Measurements from ENCODE around the gene DNAJA4.
A peak's percentile ranks its signal among the peaks of the same experiment; 100 is the strongest.

DNAJA4 gene

DNA sequence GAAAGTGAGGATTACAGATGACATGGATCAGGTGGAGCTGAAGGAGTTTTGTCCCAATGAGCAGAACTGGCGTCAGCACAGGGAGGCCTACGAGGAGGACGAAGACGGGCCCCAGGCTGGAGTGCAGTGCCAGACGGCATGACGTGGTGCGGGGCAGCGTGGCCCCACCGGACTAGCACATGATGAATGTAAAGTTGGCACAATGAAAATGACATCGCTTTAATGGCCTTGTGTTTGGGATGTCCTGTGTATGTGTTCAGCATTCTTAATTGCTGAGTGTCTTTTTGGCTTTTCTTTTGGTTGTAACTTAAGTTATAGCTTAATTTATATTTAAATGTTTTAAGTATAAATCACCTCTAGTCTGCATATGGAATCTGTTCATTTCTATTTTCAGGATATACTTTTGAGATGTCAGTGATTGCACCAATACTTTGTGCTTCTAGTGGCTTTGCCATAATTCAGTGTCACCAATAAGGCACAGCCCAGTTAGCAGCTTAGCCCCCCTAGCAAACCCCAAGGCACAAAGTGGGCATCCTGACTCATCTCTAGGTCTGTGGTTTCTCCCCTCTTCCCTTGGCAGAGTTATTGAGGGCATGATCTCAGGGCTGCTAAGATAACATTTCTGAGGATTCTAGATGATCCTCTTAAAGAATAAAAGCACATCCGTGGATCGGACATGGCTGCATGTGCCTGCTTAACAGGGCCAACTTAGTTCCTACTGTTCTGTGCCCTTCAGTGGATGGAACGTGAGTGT, 16.1 kb downstream of the DNAJA4 start:
- DNase-seq (ENCODE audit: low spot score) = no peak

DNA sequence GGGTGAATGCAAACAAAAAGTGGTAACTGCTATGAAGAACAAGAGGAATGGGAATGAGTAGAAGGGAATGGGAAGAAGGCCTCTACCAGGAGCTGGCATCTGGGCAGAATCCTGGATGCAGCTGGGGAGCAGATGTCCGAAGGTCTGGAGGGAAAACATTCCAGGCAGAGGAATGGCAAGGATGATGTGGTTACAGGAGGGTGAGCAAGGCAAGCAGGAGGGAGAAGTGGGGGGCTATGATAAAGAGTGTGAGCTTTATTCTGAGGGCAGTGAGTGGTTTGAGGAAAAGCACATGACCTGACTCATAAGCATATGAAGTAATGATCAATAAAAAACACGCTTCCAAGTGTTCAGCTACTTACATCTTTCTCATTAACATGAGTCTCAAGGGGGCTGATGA, 18.0 kb downstream of the DNAJA4 start:
- DNase-seq (ENCODE audit: low spot score) = no peak

DNA sequence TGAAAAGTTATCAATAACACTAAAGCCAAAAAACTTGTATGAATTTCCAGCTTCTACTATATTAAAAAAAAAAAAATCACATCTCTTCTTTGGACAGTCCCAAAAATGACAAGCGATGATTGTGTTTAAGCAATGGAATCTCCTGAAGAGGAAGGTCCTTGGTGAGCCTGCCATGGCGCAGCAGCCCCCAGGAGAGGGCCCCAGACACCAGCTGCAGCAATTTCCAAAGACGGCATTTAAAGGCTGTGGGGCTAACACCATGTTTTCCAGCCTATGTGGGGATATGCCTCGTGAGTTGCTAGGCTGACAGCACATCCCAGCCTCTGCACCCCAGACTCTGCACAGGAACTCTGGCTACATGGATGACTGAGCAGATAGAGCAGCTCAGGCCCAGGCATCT, 20.4 kb downstream of the DNAJA4 start:
- no peak for DNase-seq (ENCODE audit: low spot score)

DNA sequence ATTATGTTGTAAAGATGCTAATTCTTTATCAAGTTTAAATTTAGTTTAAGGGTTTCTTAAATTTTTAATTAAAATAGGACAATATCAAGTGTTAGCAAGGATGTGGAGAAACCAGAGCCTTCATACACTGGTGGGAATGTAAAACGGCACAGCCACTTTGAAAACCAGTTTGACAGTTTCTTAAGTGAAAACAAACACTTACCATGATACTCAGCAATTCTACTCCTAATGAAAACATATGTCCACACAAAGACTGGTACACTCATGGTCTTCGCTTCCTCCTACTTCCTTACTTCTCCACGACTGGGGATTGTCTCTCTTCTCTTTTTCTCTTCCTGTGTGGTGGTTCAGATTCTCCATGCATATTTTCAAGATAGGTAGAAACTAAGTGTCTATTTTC, 25.9 kb downstream of the DNAJA4 start:
- no peak for DNase-seq (ENCODE audit: low spot score)

DNA sequence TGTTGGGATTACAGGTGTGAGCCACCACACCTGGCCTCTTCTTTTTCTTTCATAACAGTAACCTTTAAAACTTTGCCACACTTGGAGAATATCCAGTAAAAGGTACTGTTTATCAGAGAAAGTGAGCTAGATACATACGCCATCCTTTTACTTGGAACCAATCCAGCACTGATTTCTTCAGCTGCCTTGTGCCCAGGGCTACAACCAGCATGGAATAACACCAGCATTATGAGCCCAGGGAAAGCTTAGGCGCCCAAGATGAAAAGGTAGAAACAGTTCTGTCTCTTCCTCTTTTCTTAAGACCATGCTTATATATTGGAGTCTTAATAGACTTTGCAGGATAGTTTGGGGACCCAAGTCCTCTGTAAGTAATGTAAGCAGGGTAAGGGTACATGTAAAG, 26.7 kb downstream of the DNAJA4 start:
- DNase-seq (ENCODE audit: low spot score) = no peak

DNA sequence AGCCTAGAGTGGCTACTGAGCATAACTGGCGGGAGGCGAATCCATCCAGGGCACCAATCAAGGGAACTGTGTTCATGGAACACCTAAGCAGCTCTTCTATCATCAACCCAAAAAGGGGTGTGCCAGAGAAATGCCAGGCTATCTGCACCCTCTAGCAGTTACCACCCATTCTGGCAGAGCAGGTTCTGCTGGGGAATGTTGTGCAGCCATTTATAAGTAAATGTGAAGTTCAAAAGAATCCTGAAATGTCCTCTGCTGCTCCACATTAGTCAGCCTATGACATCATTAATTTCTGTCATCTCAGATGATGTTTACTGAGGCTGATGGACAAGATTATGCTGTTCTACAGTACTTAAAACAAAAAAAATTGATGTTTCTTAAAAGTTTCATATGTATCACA, 27.3 kb downstream of the DNAJA4 start:
- no peak for DNase-seq (ENCODE audit: low spot score)

DNA sequence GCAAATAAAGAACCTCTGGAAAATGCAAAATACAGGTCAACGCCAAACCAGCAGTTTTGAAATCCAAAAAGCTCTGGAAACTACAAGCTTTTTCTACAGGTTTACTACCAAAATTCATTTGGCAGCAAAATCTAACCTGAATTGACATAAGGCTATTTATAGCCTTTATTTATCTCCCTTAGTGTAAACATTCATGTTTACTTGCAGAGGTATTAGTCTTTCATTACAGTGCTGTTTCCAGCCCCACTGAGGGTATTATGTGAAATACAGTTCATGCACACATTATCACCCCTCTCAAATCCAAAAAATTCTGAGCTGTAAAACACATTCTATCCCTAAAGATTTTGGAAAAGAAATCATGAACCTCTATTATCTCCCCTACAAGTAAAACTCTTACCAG, 27.9 kb downstream of the DNAJA4 start:
- DNase-seq (ENCODE audit: low spot score) = no peak

DNA sequence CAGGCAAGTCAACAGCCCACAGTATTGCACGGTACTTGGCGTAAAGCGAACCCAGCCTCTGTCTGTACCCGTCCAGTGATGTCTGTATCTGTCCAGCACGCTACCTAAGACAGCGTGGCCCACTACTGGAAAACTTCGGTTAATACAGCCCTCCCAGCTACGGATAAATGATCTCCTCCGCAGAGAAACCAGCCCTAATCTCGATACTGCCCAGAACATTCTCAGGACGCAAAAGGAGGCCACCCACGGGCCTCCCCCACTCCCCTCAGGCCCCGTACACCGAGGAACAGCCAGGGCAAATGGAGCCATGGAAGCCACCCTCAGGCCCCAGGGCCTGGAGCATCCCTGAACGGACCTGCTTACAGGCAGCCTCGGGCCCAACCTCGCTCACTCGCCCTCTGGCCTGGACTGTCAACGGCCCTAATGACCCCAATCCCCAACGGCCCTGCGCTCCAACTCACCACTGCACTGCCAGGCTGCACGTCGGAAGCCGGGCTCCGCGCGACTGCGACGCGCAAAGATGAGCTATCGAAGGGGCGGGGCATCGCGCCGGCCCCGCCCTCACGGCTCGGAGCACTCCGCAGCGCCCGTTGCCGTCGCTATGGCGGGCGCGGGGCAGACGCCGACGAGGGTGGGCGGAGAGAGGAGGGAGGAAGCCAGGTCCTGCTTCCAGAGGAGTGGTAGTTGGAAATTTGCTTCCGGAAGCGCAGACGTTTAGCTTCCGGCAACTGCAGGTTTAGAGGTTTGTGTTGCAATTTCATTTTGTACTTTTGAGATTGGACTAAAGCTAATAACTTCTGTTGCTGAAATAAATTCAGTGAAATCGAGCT, 35.0 kb downstream of the DNAJA4 start, which contains the start of gene SKIC8:
Gene SKIC8, minus strand, starts transcription at position 509 of the 830 bp plus-strand sequence. CDS start 3,923 bp downstream, outside the sequence.
- peak; percentile 95 for DNase-seq (ENCODE audit: low spot score)

DNA sequence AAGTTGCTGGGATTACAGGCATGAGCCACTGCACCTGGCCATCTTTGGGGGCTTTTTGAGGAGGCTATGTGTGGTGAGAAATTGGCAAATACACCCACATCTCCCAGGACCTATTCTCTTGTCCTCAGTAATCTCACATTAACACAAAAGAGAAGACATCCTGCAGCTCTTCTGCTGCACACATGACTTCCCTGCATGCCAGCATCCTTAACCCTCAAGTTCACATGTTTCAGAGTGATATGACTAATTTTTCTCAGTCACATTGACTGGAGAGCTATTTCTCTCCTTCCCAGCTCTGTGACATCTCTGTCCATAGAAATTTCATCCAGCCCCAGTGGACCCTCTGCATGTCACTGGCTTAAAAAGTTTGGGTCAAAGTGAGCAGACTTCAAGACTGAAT, 37.0 kb downstream of the DNAJA4 start:
- DNase-seq (ENCODE audit: low spot score) = no peak

DNA sequence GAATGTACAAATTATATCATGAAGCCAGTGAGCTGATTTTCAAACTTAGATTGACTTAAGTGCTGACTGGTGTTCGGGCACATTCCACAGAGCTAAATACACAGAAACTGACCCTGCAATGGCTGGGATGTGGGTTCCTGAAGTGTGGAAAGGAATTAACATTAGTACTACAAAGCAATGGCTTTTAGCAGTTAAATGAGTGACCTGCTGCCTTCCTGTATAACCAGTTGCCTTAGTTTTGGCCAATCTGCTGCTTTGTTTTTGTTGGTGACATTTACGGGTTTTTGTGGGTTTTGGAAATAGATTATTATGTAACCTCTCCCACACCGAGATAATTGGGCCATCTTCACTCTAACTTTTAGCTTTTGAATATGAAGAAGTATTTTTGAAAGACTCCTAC, 37.5 kb downstream of the DNAJA4 start:
- no peak for DNase-seq (ENCODE audit: low spot score)

DNA sequence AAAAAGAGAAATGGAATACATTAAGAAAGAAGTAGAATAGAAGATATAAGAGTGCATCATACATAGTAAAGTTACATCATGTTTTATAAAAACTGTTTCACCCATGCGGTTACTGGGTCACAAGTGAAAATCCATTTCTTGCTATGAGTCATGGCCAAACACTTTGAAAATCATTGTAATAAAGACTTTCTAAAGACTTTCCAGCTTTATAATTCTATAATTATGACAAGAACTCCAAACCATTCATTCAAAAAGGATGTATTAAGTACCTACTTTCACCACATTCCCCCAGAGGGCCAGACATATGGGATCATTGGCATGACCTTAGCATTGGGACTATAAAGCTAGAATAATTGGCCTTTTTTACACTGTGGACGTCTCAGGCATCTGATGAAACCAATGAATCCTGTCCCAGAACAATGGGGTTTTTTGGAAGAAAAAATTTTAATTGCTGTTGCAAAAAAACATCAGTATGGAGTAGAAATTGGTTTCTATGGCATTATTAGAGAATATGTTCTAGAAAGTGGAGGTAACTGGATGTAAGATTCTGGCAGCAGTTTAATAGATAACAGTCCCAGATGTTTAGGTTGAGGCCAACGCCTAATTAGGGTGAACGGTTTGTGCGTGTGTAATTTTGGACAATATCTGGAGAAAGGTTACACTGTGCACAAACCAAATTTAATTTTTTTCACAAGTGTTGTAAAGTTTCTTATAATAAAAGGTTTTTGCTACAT, 38.4 kb downstream of the DNAJA4 start:
- DNase-seq (ENCODE audit: low spot score) = no peak

DNA sequence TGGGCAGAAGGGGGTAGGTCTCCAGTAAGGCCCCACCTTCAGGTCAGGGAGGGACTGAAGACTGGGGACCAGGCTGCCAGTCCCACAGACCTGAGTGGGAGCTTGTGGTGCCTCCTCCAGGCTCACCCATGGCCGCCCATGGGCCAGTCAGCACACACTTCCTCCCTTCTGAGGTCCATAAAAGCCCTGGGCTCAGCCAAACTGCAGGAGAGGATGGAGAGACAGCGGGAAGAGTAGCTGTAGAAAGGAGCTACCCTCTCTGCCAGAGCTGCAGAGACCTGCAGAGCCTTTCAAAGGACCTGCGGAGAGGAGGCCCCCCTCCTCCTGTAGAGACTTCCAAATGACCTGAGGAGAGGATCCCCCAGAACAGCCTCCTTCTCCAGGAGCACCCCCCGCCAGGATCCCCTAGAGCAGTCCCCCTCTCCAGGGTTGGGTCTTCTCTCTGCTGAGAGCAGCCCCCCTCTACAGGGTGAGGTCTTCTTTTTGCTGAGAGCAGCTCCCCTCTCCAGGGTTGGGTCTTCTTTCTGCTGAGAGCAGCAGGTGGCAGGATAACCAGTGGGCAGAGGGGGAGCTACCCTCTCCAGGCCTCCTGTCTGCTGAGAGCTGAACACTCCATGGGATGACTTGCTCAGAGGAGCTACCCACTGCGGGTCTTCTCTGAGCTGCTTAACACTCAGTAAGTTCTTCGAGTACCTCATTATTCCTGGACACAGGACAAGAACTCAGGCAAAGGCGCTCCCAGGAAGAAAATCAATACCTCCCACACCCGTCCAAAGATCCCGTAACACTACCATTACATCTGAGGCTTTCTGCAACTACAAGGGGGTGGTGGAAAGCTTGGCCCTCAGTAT, 40.1 kb downstream of the DNAJA4 start:
- DNase-seq (ENCODE audit: low spot score) = no peak

DNA sequence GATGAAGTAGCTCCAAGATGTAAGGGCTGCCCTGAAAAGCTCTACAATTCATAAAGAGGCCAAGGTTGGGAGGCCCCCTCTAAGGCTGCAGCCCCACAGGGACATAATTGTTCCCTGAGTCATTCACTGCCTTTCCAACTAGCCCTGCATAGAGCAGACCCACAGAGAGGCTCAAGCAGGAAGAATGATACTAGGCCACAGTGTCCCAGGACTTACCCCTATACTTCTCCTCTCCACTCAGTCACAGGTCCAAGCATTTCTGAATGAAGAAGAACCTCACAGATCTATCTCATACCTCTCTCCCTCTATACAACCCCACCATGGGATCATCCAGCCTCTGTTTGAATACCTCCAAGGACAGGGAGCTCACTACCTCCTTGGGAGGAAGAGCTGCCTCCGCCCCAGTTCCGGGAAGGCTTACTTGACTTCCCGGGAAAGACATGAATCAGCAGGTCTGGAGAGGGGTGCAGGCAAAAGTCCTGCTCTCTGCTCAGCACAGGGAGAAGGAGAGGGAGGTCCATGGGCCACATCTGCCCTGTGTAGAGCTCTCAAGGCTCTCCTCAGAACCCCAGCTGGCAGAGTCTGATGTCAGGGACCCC, 41.9 kb downstream of the DNAJA4 start:
- DNase-seq (ENCODE audit: low spot score) = peak; percentile 52

DNA sequence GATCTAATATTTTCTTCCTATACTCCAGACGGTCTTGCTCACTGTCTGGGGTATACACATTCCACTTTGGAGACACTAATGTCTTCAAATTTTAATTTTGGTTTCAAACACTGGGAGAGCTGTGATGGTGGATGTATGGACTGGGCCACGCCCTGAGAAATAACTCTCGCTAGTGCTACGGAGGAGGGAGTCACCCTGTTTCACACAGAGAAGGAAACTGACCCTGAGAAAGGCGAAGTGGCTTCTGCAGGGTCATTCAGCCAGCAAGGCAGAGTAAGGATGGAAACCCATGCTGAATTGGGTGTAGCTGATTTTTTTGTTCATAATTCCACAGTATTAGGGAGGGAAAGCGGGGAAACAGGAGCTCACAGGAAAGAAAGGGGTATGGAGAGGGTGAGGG, 43.6 kb downstream of the DNAJA4 start:
- no peak for DNase-seq (ENCODE audit: low spot score)

DNA sequence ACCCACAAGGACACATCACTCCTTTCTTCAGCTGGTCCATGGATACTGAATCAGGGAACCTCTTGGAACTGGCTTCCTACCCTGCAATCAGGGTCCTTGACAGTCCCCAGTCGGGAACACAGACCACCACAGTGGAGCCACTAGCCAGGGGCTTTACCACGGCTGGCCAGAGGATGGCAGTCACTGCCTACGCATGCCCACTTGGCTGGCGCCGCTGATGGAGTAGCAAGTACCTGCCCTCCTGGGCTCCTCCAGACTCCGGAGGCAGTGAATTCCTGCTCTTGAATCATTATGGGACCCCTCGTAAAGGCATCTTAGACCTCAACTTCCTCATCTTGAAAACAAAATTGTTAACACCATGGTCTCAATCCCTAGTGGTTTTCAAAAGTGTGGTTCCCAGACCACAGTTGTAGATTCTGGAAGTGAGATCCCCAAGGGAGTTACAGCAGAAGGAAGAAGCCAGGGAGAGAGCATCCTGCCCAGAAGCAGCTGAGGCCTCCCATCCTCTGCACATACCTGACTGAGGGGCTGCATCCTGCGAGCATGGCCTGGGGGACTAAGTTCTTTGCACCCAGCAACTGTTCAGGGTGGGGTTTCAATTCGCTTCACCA, 44.2 kb downstream of the DNAJA4 start:
- DNase-seq (ENCODE audit: low spot score) = peak; percentile 70

DNA sequence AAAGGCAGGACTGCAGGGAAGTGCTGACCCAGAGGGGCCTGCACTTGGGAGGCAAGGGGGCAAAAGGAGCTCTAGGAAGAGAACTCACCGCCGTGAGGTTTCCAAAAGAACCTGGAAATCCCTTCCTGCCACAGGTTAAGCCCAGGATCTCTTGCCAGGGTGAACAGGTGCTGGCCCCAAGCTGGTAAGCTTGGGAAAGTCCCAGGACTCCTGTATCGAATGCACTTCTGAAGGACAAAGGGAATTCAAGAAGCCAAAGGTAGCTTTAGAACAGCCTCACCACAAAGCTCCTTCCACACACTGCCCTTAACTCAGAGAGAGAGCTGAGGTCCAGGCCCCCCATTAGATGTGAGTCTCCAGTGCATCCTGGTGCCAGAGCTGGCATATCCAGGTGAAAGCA, 46.9 kb downstream of the DNAJA4 start:
- no peak for DNase-seq (ENCODE audit: low spot score)

DNA sequence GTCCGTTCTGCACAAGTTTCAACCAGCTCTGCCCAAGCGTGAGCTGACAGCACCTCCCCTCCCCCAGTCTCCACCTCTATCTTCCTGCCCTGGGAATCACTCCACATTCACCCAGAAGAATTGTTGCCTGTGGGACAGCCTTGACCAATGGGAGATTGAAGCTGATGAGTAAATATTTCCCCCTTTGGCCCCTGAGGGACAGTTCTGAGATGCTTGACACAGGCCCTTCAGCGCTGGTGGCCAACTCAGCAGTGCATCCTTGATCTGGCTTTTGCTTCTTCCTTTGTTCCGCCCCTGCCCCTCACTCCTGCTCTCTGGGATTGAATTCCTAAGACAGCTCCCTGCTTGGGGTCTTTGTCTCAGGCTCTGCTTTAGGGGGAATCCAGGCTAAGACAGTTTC, 48.2 kb downstream of the DNAJA4 start:
- no peak for DNase-seq (ENCODE audit: low spot score)

DNA sequence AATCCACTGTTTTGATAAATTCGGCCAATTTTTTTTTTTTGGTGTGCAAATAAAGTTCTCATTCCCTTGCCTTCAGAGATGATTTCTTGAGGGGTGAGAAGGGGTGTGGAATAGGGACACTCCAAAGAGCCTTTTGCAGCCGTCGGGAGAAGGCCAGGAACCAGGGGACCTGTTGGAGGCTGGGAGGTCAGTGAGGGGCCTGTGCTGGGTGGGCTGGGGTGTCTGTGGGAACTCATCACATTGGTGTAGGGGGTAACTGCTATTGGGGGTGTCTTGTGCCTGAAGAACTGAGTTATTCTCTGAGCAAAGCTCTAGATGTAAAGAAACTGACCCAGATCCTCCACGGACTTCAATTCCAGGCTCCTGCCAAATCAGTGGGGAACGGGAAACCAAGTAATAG, 48.6 kb downstream of the DNAJA4 start:
- no peak for DNase-seq (ENCODE audit: low spot score)

DNA sequence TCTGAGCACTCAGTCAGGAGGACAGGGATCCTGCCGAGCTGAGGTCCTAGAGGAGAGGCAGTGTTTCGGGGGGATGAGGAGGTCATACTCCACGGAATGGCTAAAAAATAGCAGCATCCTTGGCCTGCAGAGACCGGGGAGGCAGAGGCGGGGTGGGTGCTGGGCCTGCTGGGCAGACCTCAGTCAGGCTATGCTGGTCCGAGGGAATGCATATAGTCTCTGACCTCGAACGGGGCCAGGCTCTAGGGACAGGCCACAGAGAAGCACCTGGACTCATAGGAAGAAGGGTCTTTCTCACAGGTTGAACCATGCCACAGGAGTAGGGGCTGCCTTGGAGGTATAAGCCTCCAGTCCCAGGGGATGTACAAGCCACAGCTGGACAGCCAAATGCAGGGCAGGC, 49.0 kb downstream of the DNAJA4 start:
- no peak for DNase-seq (ENCODE audit: low spot score)

DNA sequence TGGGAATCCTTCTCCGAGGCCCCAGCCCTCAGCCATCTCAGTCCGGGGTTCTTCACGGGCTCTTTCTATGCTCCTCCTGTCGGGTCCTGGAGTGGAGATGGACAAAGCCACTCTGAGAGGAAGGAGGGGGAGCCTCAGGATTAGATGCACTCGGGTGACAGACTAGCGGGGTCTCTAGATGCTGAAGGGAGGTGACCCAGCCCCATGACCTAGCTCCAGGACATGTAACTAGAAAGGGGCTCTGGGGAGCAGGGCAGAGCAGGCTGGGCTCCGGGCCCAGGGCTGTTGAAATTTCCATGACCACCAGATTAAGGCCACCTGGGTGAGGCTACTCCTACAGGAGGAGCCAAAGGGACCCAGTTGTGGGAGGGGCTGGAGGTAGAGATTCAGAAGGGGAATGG, 49.8 kb downstream of the DNAJA4 start:
- no peak for DNase-seq (ENCODE audit: low spot score)

DNA sequence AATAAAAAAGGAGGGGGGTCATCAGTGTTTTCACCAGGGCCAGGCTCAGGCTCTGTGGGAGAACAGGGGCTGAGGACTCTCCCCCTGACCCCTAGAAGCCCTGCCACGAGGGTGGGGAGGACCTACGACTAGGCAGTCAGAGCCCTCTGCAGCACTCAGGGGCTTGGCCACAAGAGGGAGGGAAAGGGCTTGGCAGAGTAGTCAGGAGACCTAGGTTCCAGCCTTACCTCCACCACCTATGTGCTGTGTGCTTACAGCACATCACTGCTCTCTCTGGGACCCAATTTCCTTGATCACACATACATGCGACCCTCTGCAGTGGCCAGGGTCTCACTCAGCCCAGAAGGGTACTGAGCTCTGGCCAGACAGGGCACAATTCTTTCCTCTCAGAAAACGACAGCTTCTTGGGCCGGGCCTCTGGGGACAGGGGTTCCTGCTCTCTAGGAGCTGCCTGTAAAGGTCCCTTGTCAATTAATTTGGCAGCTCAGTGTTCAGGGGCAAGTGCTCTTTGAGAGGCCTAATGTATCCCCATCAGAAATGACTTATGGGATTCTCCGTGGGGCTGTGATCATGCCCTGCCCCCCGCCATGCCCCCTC, 51.4 kb downstream of the DNAJA4 start:
- peak; percentile 16 for DNase-seq (ENCODE audit: low spot score)

All from kidney capillary endothelial cell (primary cell).